ENCODE results near the gene NCOR2.

Gene NCOR2

GRCh38 chr12:124541322-124541721 is 26.1 kb downstream of the NCOR2 start:
- no peak for DNase-seq

GRCh38 chr12:124539084-124540041 is 28.0 kb downstream of the NCOR2 start:
- DNase-seq = no peak

GRCh38 chr12:124538194-124539082 is 29.0 kb downstream of the NCOR2 start:
- DNase-seq = peak; percentile 74 to 90

- peak; percentile 57 to 84 for DNase-seq
Measured at GRCh38 chr12:124537525-124538193, 29.8 kb downstream of the NCOR2 start.

GRCh38 chr12:124536641-124537040 is 30.8 kb downstream of the NCOR2 start:
- DNase-seq = no peak

- no peak for DNase-seq
Measured at GRCh38 chr12:124534776-124535740, 32.4 kb downstream of the NCOR2 start.

- no peak for DNase-seq
Measured at GRCh38 chr12:124533456-124533855, 34.0 kb downstream of the NCOR2 start.

GRCh38 chr12:124532967-124533366 is 34.4 kb downstream of the NCOR2 start:
- DNase-seq = no peak

- DNase-seq = no peak
Measured at GRCh38 chr12:124532331-124532750, 35.1 kb downstream of the NCOR2 start.

GRCh38 chr12:124531906-124532305 is 35.5 kb downstream of the NCOR2 start:
- DNase-seq = no peak

- no peak for DNase-seq
Measured at GRCh38 chr12:124531281-124531745, 36.1 kb downstream of the NCOR2 start.

GRCh38 chr12:124530637-124531263 is 36.7 kb downstream of the NCOR2 start:
- no peak for DNase-seq

GRCh38 chr12:124529565-124530276 is 37.7 kb downstream of the NCOR2 start:
- DNase-seq = peak in 1 of 2 experiments; percentile 21

- DNase-seq = peak; percentile 53 to 72
Measured at GRCh38 chr12:124527861-124528561, 39.4 kb downstream of the NCOR2 start.

GRCh38 chr12:124525927-124526692 is 41.3 kb downstream of the NCOR2 start:
- no peak for DNase-seq

GRCh38 chr12:124525455-124525854 is 42.0 kb downstream of the NCOR2 start:
- peak in 1 of 2 experiments; percentile 57 for DNase-seq

GRCh38 chr12:124524231-124524925 is 43.0 kb downstream of the NCOR2 start:
- no peak for DNase-seq

GRCh38 chr12:124523071-124523470 is 44.3 kb downstream of the NCOR2 start:
- peak; percentile 52 to 72 for DNase-seq

Data from NCI-H446 (cell line).